Pancreas (tissue), 10 donors: Measurements from ENCODE around the gene SUCO. TPM values are rescaled to one million over a fixed set of nuclear protein-coding genes. Genes with fewer than 3 reads are reported as not detected.

ENCODE experiments used
- ATAC-seq, 4 donors: fragments of 200-7000 bp; cut with Tn5 transposase; one replicate each; pipeline versions ENCODE4 v1.8.0 to v1.9.1; 2020; ENCODE audit warnings: mild to moderate bottlenecking in 4 of 4, moderate library complexity in 4 of 4
- DNase-seq, 6 donors: peaks; one replicate each; pipeline ENCODE4 v3.0.0-alpha.2; 2020
- FAIRE-seq: peaks from 2 replicates; lab custom pipeline; 2012; peaks lifted over from hg19 to GRCh38; lab: Jason Lieb, UNC
- H3K27ac ChIP-seq, 4 donors: fragments of 200-600 bp; sonication (generic); 1 replicate in 3 of 4; 2 replicates in 1 of 4; pipeline versions ENCODE4 v1.5.0 to v1.8.0; 2020
- H3K27me3 ChIP-seq, 4 donors: fragments of 200-600 bp; one replicate each; pipeline ENCODE4 v1.8.0; 2021
- H3K36me3 ChIP-seq, 3 donors: fragments of 200-600 bp; sonication (generic) in 1 of 3; one replicate each; pipeline versions ENCODE4 v1.5.0 to v1.8.0; 2020 to 2021
- H3K4me1 ChIP-seq, 3 donors: fragments of 200-600 bp; one replicate each; pipeline ENCODE4 v1.8.0; 2021
- H3K4me3 ChIP-seq, 4 donors: fragments of 200-600 bp; sonication (generic) in 2 of 4; one replicate each; pipeline versions ENCODE4 v1.5.0 to v1.8.0; 2020 to 2021
- H3K9me3 ChIP-seq, 4 donors: fragments of 200-600 bp; one replicate each; pipeline ENCODE4 v1.8.0; 2021
- CTCF ChIP-seq, 4 donors: fragments of 200-600 bp; sonication (generic) in 3 of 4; IDR thresholded peaks; one replicate each; pipeline versions ENCODE4 v1.5.0 to v1.8.0; 2021; ENCODE audit warnings: antibody characterized with exemption in 4 of 4
- WGBS, 2 donors: extraction: QIAGEN DNeasy Blood & Tissue Kit; methylation state at CpG; one replicate each; pipeline ENCODE4 v1.1.7; 2013; 5-methylcytosine and 5-hydroxymethylcytosine counted together
- intact Hi-C, 3 donors: fragments of 100-400 bp; cut with DNase I; formaldehyde crosslinking; loops; one replicate each; pipeline versions ENCODE4 v1.11.1 to v1.14.2; 2022
- polyA plus RNA-seq, 2 donors: library from polyadenylated mRNA; stranded (reverse); fragments of 200-250 nt; gene quantifications; one replicate each; pipeline ENCODE4 v1.2.3, GENCODE V29; 2013
- total RNA-seq, 6 donors: library from RNA; stranded (reverse); fragmentation: NEBNext Ultra II Directional in 4 of 6; extraction: Animal tissue kit (Norgen Biotek cat#: 25700) in 4 of 6; gene quantifications; one replicate each; pipeline versions ENCODE4 v1.2.1 to v1.2.4, GENCODE V29; 2021 to 2023
- donor health status: healthy with polysubstance abuse.
- donor health status: DM: no; HTN: no; CAD: no; lungs with moderate emphysema.
- donor health status: DM: no; HTN: no; CAD: no.
- donor health status: control.
- donor health status: control.
- donor health status: Bipolar disorder and iron deficiency.
- donor health status: DM: yes; HTN: yes; CAD: no.
- donor health status: DM: no; HTN: no; CAD: no.
- donor health status: DM: no; HTN: no; CAD: no.
- donor health status: DM: yes; HTN: yes; CAD: no.

SUCO gene
- total and polyA plus RNA-seq, 8 donors = 16.6 to 79.8 (median 31.5) TPM

DNA sequence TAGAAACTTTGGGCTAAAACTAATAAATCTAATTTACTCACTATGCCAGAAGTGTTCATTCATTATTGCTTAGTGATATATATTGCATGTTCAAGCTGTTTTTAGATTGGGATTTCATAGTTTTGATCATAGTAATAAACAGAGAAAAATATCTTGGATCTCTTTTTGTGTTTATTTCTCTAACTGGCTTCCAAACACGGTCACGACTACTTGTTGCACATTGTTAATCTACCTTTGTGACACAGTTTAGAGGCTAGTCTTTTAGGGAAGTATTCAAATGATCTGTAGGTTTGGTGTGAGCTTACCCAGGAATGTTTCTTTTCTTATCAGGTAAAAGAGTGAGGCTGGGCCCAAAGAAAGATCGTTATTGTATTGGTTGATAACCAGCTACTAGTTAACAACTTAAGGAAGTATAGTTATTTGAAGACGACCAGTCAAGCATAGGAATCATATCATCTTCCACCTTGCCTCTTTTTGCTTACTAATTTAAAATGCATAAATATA lies 75.2 kb downstream of the SUCO start:
- 49% methylated on average over 4 of the region's 4 CpGs for WGBS, 2 donors
- DNase-seq (no peak), ATAC-seq (no peak), FAIRE-seq (no peak)
- Histone ChIP-seq H3K36me3 (peaks cover 0 to 11% (median 3%) of the 10 kb centered on the region in 3 donors), H3K4me3 (no peak overlapping the region), H3K9me3 (no peaks in the 10 kb centered on the region), H3K27ac (no peak overlapping the region), H3K4me1 (peaks cover 0 to 17% (median 9%) of the 10 kb centered on the region in 3 donors), H3K27me3 (no peaks in the 10 kb centered on the region)
- TF ChIP-seq CTCF (IDR thresholded peaks at IDR 0.05) = no peak
- intact Hi-C loops = no loop called here

DNA sequence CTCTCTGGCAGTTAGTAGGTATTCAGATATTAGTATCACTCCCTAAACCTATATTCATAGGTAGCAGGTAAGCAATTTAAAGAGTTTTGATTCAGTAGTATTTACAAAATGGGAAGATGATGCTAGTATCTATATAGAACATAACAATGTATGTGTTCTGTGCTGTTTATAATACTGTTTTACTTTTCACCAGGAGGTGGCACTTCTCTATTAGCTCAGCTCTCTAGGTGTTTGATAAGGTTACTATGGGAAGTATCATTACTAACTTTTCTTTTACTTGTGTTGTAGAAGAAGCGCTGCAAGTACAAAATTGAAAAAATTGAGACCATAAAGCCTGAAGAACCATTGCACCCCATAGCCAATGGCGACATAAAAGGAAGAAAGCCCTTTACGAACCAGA lies 76.6 kb downstream of the SUCO start:
- no peak for TF ChIP-seq CTCF (IDR thresholded peaks at IDR 0.05)
- no peak overlapping the region for H3K4me3 ChIP-seq
- intact Hi-C loops = no loop called here
- DNase-seq = no peak
- H3K27me3 ChIP-seq = no peaks in the 10 kb centered on the region
- no peak overlapping the region for H3K27ac ChIP-seq
- no peak for FAIRE-seq
- ATAC-seq = peak; percentile 61 to 70 (median 64)
- no peaks in the 10 kb centered on the region for H3K9me3 ChIP-seq
- 87 to 91% methylated on average over 3 of the region's 3 CpGs for WGBS, 2 donors
- peaks cover 0 to 17% (median 9%) of the 10 kb centered on the region in 3 donors for H3K4me1 ChIP-seq
- H3K36me3 ChIP-seq = peaks cover 0 to 11% (median 3%) of the 10 kb centered on the region in 3 donors

DNA sequence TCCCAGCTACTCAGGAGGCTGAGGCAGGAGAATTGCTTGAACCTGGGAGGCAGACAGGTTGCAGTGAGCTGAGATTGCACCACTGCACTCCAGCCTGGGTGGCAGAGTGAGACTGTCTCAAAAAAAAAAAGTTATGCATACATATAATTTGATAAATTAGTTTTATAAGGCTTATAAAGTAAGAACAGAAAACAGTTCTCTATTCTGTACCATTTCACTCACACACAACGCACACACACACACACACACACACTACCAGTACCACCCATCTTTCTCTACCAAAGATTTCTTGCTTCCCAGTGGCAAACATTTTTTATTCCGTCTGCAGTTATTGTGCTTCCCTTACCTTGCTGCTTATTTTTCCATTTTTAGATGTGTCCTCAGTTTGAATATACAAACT lies 79.5 kb downstream of the SUCO start:
- no peak for ATAC-seq
- WGBS, 2 donors = 91 to 99% methylated on average over 2 of the region's 2 CpGs
- H3K4me1 ChIP-seq = peaks cover 0 to 13% (median 6%) of the 10 kb centered on the region in 3 donors
- intact Hi-C loops = no loop called here
- H3K27ac ChIP-seq = no peak overlapping the region
- no peaks in the 10 kb centered on the region for H3K9me3 ChIP-seq
- no peak for TF ChIP-seq CTCF (IDR thresholded peaks at IDR 0.05)
- H3K4me3 ChIP-seq = no peak overlapping the region
- peaks cover 0 to 11% (median 3%) of the 10 kb centered on the region in 3 donors for H3K36me3 ChIP-seq
- FAIRE-seq = no peak
- H3K27me3 ChIP-seq = no peaks in the 10 kb centered on the region
- DNase-seq = no peak

DNA sequence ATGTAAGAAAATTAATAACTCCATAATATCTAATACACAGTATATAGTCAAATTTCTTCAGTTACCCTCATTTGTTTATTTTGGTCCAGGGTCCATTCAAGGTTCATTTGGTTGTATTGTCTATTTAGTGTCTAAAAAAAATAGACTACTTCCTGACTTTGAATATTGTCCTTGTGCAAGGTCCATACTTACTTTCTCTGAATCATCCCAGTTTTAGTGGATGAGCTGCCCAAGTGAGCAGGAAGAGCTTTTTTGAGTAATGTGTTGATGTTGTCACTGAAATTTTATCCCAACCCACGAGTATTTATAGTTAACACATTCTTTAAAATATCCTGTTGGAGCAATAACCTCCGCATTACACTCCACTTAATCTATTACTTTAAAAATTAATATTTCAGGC lies 80.3 kb downstream of the SUCO start:
- intact Hi-C loops = no loop called here
- peaks cover 0 to 6% (median 5%) of the 10 kb centered on the region in 3 donors for H3K4me1 ChIP-seq
- no peak for FAIRE-seq

More for the DNA sequence above, 80.3 kb downstream of the SUCO start:
- Histone ChIP-seq H3K4me3 (no peak overlapping the region), H3K27ac (no peak overlapping the region), H3K9me3 (no peaks in the 10 kb centered on the region), H3K36me3 (peaks cover 0 to 11% (median 3%) of the 10 kb centered on the region in 3 donors), H3K27me3 (no peaks in the 10 kb centered on the region)
- DNase-seq (no peak), ATAC-seq (no peak)
- WGBS, 2 donors = 91 to 93% methylated on average over 2 of the region's 2 CpGs
- no peak for TF ChIP-seq CTCF (IDR thresholded peaks at IDR 0.05)
